Mesendoderm (in vitro differentiated cells): Measurements from ENCODE around the gene TMOD1.

Source experiments
- DNase-seq: peaks from one replicate; pipeline ENCODE4 v3.0.0; 2013
- H2AK5ac ChIP-seq: 2 replicates; pipeline ENCODE4 v1.6.1; 2013; ENCODE audit warnings: low read length, inconsistent platforms
- H2BK120ac ChIP-seq: 2 replicates; pipeline ENCODE4 v1.6.1; 2013; ENCODE audit warnings: low read depth, mild to moderate bottlenecking, low read length, moderate library complexity, mixed read lengths
- H2BK15ac ChIP-seq: replicated peaks from 2 replicates; pipeline ENCODE4 v1.6.1; 2013; ENCODE audit warnings: low read depth, mild to moderate bottlenecking, moderate library complexity
- H2BK5ac ChIP-seq: 2 replicates; pipeline ENCODE4 v1.6.1; 2013; ENCODE audit warnings: low read length, inconsistent platforms
- H3K18ac ChIP-seq: 2 replicates; pipeline ENCODE4 v1.6.1; 2013; ENCODE audit warnings: mild to moderate bottlenecking, low read length, mixed read lengths
- H3K23ac ChIP-seq: one replicate; pipeline ENCODE4 v1.6.1; 2013; ENCODE audit warnings: low read length
- H3K27ac ChIP-seq: 2 replicates; pipeline ENCODE4 v1.5.1; 2013; ENCODE audit warnings: low read depth, mild to moderate bottlenecking, inconsistent platforms, low read length, moderate library complexity
- H3K27me3 ChIP-seq: 2 replicates; pipeline ENCODE4 v1.6.1; 2013; ENCODE audit warnings: low read length, control low read depth, mild to moderate bottlenecking, inconsistent platforms; ENCODE audit not compliant: insufficient read depth, poor library complexity
- H3K36me3 ChIP-seq: 2 replicates; pipeline ENCODE4 v1.6.1; 2013; ENCODE audit warnings: low read length, inconsistent platforms; ENCODE audit not compliant: control insufficient read depth, insufficient read depth
- H3K4ac ChIP-seq: one replicate; pipeline ENCODE4 v1.6.1; 2013; ENCODE audit warnings: low read depth, mild to moderate bottlenecking, low read length, moderate library complexity
- H3K4me1 ChIP-seq: 2 replicates; pipeline ENCODE4 v1.6.1; 2013; ENCODE audit warnings: low read depth, low read length, inconsistent platforms; ENCODE audit not compliant: control insufficient read depth
- H3K4me2 ChIP-seq: 2 replicates; pipeline ENCODE4 v1.6.1; 2013; ENCODE audit warnings: low read length
- H3K4me3 ChIP-seq: 2 replicates; pipeline ENCODE4 v1.5.1; 2013; ENCODE audit warnings: mild to moderate bottlenecking, low read length
- H3K56ac ChIP-seq: one replicate; pipeline ENCODE4 v1.6.1; 2013; ENCODE audit warnings: low read length
- H3K79me1 ChIP-seq: 2 replicates; pipeline ENCODE4 v1.6.1; 2013; ENCODE audit warnings: low read length, inconsistent platforms
- H3K79me2 ChIP-seq: 2 replicates; pipeline ENCODE4 v1.6.1; 2013; ENCODE audit warnings: mild to moderate bottlenecking, low read length; ENCODE audit not compliant: control insufficient read depth, insufficient read depth
- H3K9ac ChIP-seq: 2 replicates; pipeline ENCODE4 v1.6.1; 2013; ENCODE audit warnings: low read length, inconsistent platforms
- H4K5ac ChIP-seq: one replicate; pipeline ENCODE4 v1.6.1; 2013; ENCODE audit warnings: low read length
- H4K8ac ChIP-seq: one replicate; pipeline ENCODE4 v1.6.1; 2013; ENCODE audit warnings: low read depth, mild to moderate bottlenecking, control low read depth, low read length, moderate library complexity
- WGBS: extraction: QIAGEN DNeasy Blood & Tissue Kit; methylation state at CpG from one replicate; pipeline ENCODE4 v1.1.7; 2013; ENCODE audit warnings: low lambda C conversion rate, missing lambda C conversion rate; ENCODE audit not compliant: insufficient coverage; ENCODE audit errors: extremely low coverage; 5-methylcytosine and 5-hydroxymethylcytosine counted together

TMOD1 gene

GRCh38 chr9:97468658-97469448 lies 32.6 kb upstream of the TMOD1 start:
- no peaks in the 10 kb centered on the region for H3K36me3 ChIP-seq
- no peak overlapping the region for H2BK120ac ChIP-seq
- no peak overlapping the region for H4K5ac ChIP-seq
- H4K8ac ChIP-seq: no peak overlapping the region
- no peak overlapping the region for H2BK5ac ChIP-seq
- no peaks in the 10 kb centered on the region for H3K79me1 ChIP-seq
- DNase-seq: peak; percentile 86
- no CpG with 5 or more reads among the region's 4 CpGs for WGBS
- no peak overlapping the region for H2BK15ac ChIP-seq
- H3K23ac ChIP-seq: no peak overlapping the region
- no peak overlapping the region for H3K56ac ChIP-seq
- no peak overlapping the region for H2AK5ac ChIP-seq
- H3K9ac ChIP-seq: no peak overlapping the region
- no peak overlapping the region for H3K18ac ChIP-seq
- H3K79me2 ChIP-seq: no peaks in the 10 kb centered on the region
- no peak overlapping the region for H3K4me3 ChIP-seq
- no peak overlapping the region for H3K27ac ChIP-seq
- H3K27me3 ChIP-seq: no peaks in the 10 kb centered on the region
- peaks cover 2% of the 10 kb centered on the region for H3K4me1 ChIP-seq
- H3K4me2 ChIP-seq: no peak overlapping the region
- no peak overlapping the region for H3K4ac ChIP-seq

- no peak overlapping the region for H3K18ac ChIP-seq
- no peak overlapping the region for H4K5ac ChIP-seq
- no peak overlapping the region for H3K4me3 ChIP-seq
- whole genome bisulfite sequencing: no CpG with 5 or more reads among the region's 2 CpGs
- H3K79me1 ChIP-seq: no peaks in the 10 kb centered on the region
- H3K56ac ChIP-seq: no peak overlapping the region
- H3K4me2 ChIP-seq: no peak overlapping the region
- no peak overlapping the region for H2BK120ac ChIP-seq
- H3K4ac ChIP-seq: no peak overlapping the region
- H3K27me3 ChIP-seq: no peaks in the 10 kb centered on the region
- no peaks in the 10 kb centered on the region for H3K79me2 ChIP-seq
- no peak overlapping the region for H2BK15ac ChIP-seq
- no peak overlapping the region for H3K23ac ChIP-seq
- no peak overlapping the region for H3K9ac ChIP-seq
- no peak overlapping the region for H4K8ac ChIP-seq
- H2AK5ac ChIP-seq: no peak overlapping the region
- no peaks in the 10 kb centered on the region for H3K36me3 ChIP-seq
- H3K27ac ChIP-seq: no peak overlapping the region
- H3K4me1 ChIP-seq: peaks cover 2% of the 10 kb centered on the region
- peak; percentile 16 for DNase-seq
- H2BK5ac ChIP-seq: no peak overlapping the region
These were observed 31.4 kb upstream of the TMOD1 start for GRCh38 chr9:97470076-97470475.

DNA sequence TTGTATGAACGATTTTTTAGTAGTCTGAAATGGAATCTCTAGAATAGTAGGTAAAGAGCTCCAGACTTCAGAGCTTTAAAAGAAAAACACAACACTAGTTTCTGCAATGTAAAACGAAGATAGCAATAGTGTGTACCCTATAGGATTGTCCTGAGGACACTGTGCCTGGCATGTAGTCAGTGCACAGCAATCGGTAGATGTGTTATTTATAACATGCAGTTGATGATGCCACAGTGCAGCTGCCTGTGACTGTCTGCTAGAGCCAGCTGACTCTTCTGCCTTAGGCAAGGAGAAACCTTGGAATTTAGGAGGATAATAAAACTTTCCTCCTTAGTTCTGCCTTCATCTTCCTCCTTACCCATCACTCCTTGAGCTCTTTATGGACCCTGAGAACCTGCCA lies 27.7 kb upstream of the TMOD1 start:
- Histone ChIP-seq H2BK120ac (no peak overlapping the region), H3K79me2 (no peaks in the 10 kb centered on the region), H3K9ac (no peak overlapping the region), H3K4me2 (no peak overlapping the region), H3K36me3 (no peaks in the 10 kb centered on the region), H3K4me1 (no peaks in the 10 kb centered on the region), H2BK15ac (no peak overlapping the region), H3K4me3 (no peak overlapping the region), H3K4ac (no peak overlapping the region), H4K5ac (no peak overlapping the region), H4K8ac (no peak overlapping the region), H3K18ac (no peak overlapping the region), H3K27me3 (no peaks in the 10 kb centered on the region), H3K79me1 (no peaks in the 10 kb centered on the region), H3K23ac (no peak overlapping the region), H3K56ac (no peak overlapping the region), H2BK5ac (no peak overlapping the region), H2AK5ac (no peak overlapping the region), H3K27ac (no peak overlapping the region)
- DNase-seq: no peak
- no CpG with 5 or more reads among the region's 3 CpGs for WGBS

DNA sequence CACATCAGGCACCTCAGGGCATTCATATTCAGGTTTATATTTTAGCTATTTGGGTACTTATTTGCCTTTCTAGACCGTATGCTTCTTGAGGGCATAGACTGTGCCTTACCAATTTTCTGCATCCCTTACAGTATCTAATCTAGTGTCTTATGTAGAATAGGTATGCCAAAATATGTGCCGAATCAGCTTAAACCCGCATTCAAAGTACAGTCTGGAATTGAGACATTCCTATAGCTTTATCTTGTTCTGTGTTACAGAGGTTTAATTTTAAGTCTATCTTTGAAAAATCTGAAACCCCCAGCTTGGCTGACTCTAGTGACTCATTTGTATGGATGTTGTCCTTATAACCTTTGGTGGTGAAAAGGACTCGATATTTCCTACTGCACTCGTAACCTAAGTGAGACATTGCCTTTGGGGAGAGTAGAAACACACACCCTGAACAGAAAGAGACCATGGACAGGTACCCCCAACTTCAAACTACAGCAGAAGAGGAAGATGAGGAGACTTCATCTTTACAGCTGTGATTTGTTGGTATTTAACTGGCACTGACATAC lies 27.0 kb upstream of the TMOD1 start:
- no CpG with 5 or more reads among the region's 5 CpGs for WGBS

GRCh38 chr9:97475059-97475458 lies 26.4 kb upstream of the TMOD1 start:
- Histone ChIP-seq H3K79me2 (no peaks in the 10 kb centered on the region), H4K8ac (no peak overlapping the region), H2BK15ac (no peak overlapping the region), H3K4me1 (no peaks in the 10 kb centered on the region), H3K4me3 (no peak overlapping the region), H2BK5ac (no peak overlapping the region), H3K9ac (no peak overlapping the region), H3K18ac (no peak overlapping the region), H3K56ac (no peak overlapping the region), H2BK120ac (no peak overlapping the region), H3K36me3 (no peaks in the 10 kb centered on the region), H2AK5ac (no peak overlapping the region), H3K4ac (no peak overlapping the region), H3K23ac (no peak overlapping the region), H3K27ac (no peak overlapping the region), H4K5ac (no peak overlapping the region), H3K27me3 (no peaks in the 10 kb centered on the region), H3K4me2 (no peak overlapping the region), H3K79me1 (no peaks in the 10 kb centered on the region)
- no CpG with 5 or more reads among the region's 2 CpGs for WGBS
- DNase-seq: no peak

More for the DNA sequence above, 27.0 kb upstream of the TMOD1 start:
- Histone ChIP-seq H2BK5ac (no peak overlapping the region), H2BK120ac (no peak overlapping the region), H4K5ac (no peak overlapping the region), H3K4me1 (no peaks in the 10 kb centered on the region), H3K4me3 (no peak overlapping the region), H3K4me2 (no peak overlapping the region), H3K9ac (no peak overlapping the region), H3K23ac (no peak overlapping the region), H3K4ac (no peak overlapping the region), H3K79me2 (no peaks in the 10 kb centered on the region), H3K36me3 (no peaks in the 10 kb centered on the region), H2BK15ac (no peak overlapping the region), H3K27ac (no peak overlapping the region), H3K56ac (no peak overlapping the region), H3K27me3 (no peaks in the 10 kb centered on the region), H4K8ac (no peak overlapping the region), H3K18ac (no peak overlapping the region), H3K79me1 (no peaks in the 10 kb centered on the region), H2AK5ac (no peak overlapping the region)
- DNase-seq: no peak
